Midbrain (tissue), 1 donor: Measurements from ENCODE around the gene GAB2.

Experiments
- DNase-seq: peaks from one replicate; lab custom pipeline; 2025; lab: John Stamatoyannopoulos, UW

Gene GAB2

GRCh38 chr11:78427615-78428265 is 10.1 kb upstream of the GAB2 start:
- DNase-seq: no peak

GRCh38 chr11:78426845-78427244 is 9.2 kb upstream of the GAB2 start:
- DNase-seq: no peak

- no peak for DNase-seq
These were observed 7.9 kb upstream of the GAB2 start for GRCh38 chr11:78425399-78426070.

- DNase-seq: no peak
These were observed 7.0 kb upstream of the GAB2 start for GRCh38 chr11:78424334-78425270.

GRCh38 chr11:78423241-78423640 is 5.6 kb upstream of the GAB2 start:
- no peak for DNase-seq

- DNase-seq: no peak
These were observed 3.2 kb upstream of the GAB2 start for GRCh38 chr11:78420796-78421209.

GRCh38 chr11:78420255-78420764 is 2.7 kb upstream of the GAB2 start:
- DNase-seq: peak; percentile 88

GRCh38 chr11:78419327-78419726 is 1.7 kb upstream of the GAB2 start:
- no peak for DNase-seq

GRCh38 chr11:78418584-78419211 is 1.1 kb upstream of the GAB2 start:
- no peak for DNase-seq

- DNase-seq: peak; percentile 81
These were observed 416 bp upstream of the GAB2 start for GRCh38 chr11:78417888-78418583.

GRCh38 chr11:78416285-78417174 is 1.1 kb downstream of the GAB2 start:
- peak; percentile 86 for DNase-seq

- no peak for DNase-seq
These were observed 2.3 kb downstream of the GAB2 start for GRCh38 chr11:78415338-78415737.

- no peak for DNase-seq
These were observed 3.1 kb downstream of the GAB2 start for GRCh38 chr11:78414321-78415051.

- DNase-seq: no peak
These were observed 9.0 kb downstream of the GAB2 start for GRCh38 chr11:78408619-78409018.

- no peak for DNase-seq
These were observed 10.9 kb downstream of the GAB2 start for GRCh38 chr11:78406568-78407196.

GRCh38 chr11:78405805-78406204 is 11.8 kb downstream of the GAB2 start:
- DNase-seq: no peak

- DNase-seq: no peak
These were observed 13.8 kb downstream of the GAB2 start for GRCh38 chr11:78403781-78404180.

- DNase-seq: no peak
These were observed 14.8 kb downstream of the GAB2 start for GRCh38 chr11:78402847-78403246.

- no peak for DNase-seq
These were observed 16.9 kb downstream of the GAB2 start for GRCh38 chr11:78400702-78401101.
